BLaER1 (cell line): ENCODE measurements around the gene GRIA1.

Source experiments
- H3K27ac ChIP-seq: shearing (Covaris generic); formaldehyde crosslinking; 2 replicates; pipeline ENCODE4 v1.8.1; 2022
- H3K27me3 ChIP-seq: shearing (Covaris generic); formaldehyde crosslinking; 2 replicates; pipeline ENCODE4 v1.8.1; 2022
- H3K36me3 ChIP-seq: shearing (Covaris generic); formaldehyde crosslinking; 2 replicates; pipeline ENCODE4 v1.8.1; 2022
- H3K4me1 ChIP-seq: shearing (Covaris generic); formaldehyde crosslinking; 2 replicates; pipeline ENCODE4 v1.8.1; 2022
- H3K4me2 ChIP-seq: shearing (Covaris generic); formaldehyde crosslinking; 2 replicates; pipeline ENCODE4 v1.8.1; 2022
- H3K4me3 ChIP-seq: shearing (Covaris generic); formaldehyde crosslinking; 2 replicates; pipeline ENCODE4 v1.8.1; 2022
- H3K9ac ChIP-seq: shearing (Covaris generic); formaldehyde crosslinking; 2 replicates; pipeline ENCODE4 v1.8.1; 2022
- H3K9me3 ChIP-seq: shearing (Covaris generic); formaldehyde crosslinking; 2 replicates; pipeline ENCODE4 v1.8.1; 2022
- H4K20me1 ChIP-seq: shearing (Covaris generic); formaldehyde crosslinking; 2 replicates; pipeline ENCODE4 v1.8.1; 2022
- Cebpa-rat ChIP-seq: shearing (Covaris generic); IDR thresholded peaks from 2 replicates; pipeline ENCODE4 v1.8.1; 2022

GRIA1 gene

DNA sequence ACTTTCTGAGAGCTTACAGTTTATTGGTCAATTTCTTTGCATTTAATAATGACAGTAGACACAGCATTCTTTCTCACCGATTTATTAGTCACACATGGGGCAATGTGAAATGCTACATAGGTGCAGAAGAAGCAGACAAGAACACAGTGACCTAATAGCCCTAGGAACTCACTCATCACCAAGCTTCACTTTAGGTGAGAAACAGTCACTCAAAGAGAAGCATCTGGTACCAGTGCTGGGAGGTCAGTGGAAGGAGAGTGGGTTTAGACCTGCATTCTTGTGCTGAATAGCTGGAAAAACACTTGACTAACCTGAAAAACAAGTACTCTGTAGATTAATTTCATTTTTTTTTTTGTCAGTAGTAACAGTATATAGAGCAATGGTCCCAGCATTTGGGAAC lies 179.6 kb downstream of the GRIA1 start:
- no peaks in the 10 kb centered on the region for H4K20me1 ChIP-seq
- no peak for TF ChIP-seq Cebpa-rat

DNA sequence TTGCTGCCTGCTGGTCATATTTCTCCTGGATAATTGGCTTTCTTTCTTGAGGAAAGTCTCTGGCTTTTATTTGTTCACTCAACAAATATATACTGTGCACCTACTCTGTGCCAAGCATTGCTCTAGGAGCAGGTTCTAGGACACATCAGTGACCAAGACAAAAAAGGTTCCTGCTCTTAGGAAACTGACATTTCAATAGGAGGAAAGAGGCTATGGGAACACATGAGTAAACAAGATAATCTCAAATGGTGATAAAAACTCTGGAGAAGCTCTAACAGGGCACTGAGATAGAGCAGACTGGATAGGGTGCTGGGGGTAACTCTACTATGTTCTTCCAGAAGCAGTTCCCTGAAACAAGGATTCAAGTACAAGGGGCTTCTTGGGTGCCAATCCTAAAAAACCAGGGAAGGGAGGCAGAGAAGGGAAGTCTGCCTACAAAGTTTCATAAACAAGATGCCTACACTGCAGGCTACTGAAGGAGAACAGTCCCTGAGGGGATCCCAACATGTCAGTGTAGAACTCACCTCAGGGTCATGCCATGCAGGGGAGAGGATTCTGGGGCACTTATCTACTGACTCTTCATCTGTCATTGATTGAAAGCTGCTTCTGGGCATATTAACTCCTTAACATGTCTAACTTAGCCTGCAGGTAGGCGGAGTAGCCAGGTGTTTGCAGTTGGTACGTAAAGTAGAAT lies 181.3 kb downstream of the GRIA1 start:
- Histone ChIP-seq H3K4me2 (no peak overlapping the region), H3K9me3 (no peaks in the 10 kb centered on the region), H3K36me3 (no peaks in the 10 kb centered on the region), H3K4me1 (no peaks in the 10 kb centered on the region), H3K27me3 (no peaks in the 10 kb centered on the region), H3K9ac (no peak overlapping the region), H3K4me3 (no peak overlapping the region), H3K27ac (no peak overlapping the region), H4K20me1 (no peaks in the 10 kb centered on the region)
- no peak for TF ChIP-seq Cebpa-rat

More for the DNA sequence above, 179.6 kb downstream of the GRIA1 start:
- Histone ChIP-seq H3K27ac (no peak overlapping the region), H3K9me3 (no peaks in the 10 kb centered on the region), H3K4me1 (no peaks in the 10 kb centered on the region), H3K36me3 (no peaks in the 10 kb centered on the region), H3K9ac (no peak overlapping the region), H3K4me2 (no peak overlapping the region), H3K27me3 (no peaks in the 10 kb centered on the region), H3K4me3 (no peak overlapping the region)

DNA sequence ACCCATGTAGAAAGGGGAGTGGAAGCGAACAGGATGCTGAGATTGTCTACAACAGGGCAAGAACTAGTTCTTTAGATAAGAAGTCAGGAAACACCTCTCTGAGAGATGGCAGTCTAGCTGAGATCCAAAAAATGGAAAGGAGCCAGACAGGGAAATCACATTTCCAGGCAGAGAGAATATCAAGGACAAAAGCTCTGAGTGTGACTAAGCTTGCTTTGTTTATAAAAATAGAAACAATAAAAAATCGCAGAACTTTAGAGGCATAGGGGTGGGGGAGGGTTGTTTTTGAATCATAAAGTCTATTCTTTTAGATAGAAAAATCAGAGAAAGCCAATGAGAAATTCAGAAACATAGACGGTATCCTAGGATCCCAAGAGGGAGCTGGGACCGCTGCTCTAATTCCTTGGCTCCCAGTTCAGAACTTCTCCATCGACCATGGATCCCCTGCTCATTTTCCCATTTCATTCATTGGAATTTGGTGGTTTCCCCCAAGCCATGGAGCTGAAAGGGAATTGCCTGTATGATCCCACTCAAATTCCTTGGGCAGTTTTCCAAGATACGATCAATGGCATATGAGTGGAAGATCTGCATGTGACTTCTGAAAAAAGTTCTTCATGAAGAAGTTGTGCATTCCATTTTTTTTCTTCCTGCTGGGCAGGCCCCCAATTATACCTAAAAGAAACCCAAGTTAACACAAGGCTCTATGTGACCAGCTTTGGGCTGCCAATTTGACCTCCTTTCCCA lies 182.0 kb downstream of the GRIA1 start:
- no peak for TF ChIP-seq Cebpa-rat
- Histone ChIP-seq H3K27me3 (no peaks in the 10 kb centered on the region), H3K27ac (no peak overlapping the region), H3K4me3 (no peak overlapping the region), H3K9ac (no peak overlapping the region), H4K20me1 (no peaks in the 10 kb centered on the region), H3K4me1 (no peaks in the 10 kb centered on the region), H3K36me3 (no peaks in the 10 kb centered on the region), H3K9me3 (no peaks in the 10 kb centered on the region), H3K4me2 (no peak overlapping the region)

DNA sequence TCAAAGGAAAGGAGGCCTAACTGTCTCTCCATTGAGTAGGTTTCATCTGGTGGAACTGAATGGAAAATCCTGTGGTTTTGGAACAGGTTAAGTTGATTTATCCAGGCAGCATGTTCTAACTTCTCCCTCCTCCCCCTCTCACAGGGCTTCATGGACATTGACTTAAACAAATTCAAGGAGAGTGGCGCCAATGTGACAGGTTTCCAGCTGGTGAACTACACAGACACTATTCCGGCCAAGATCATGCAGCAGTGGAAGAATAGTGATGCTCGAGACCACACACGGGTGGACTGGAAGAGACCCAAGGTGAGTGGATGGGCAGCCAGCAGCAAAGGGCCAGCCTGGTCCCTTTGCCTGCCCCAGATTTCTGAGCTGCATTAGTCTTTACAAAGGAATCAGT lies 183.9 kb downstream of the GRIA1 start:
- Histone ChIP-seq H3K36me3 (no peaks in the 10 kb centered on the region), H4K20me1 (no peaks in the 10 kb centered on the region), H3K4me1 (peaks cover under 1% of the 10 kb centered on the region; the same call in 1 of the 2 replicates), H3K9me3 (no peaks in the 10 kb centered on the region), H3K4me2 (no peak overlapping the region), H3K27me3 (no peaks in the 10 kb centered on the region), H3K4me3 (no peak overlapping the region), H3K27ac (no peak overlapping the region), H3K9ac (no peak overlapping the region)
- TF ChIP-seq Cebpa-rat, result no peak

DNA sequence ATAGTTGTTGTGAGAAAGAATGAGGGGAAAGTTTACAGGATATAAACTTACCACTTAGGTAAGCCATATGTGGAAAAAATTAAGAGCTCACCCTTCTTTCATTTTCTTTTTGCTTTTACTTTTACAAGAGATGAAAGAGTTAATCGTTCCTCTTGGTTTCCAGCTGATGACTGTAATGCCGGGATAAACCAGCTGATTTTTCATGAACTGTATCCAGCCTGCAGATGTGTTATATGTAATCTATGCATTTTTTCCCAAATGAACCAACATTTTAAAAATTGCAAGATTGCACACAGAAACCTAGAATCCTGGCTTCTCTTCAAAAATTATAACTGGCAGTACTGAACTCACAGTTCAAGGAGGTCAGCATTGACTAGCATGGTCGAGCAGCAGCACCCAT lies 185.9 kb downstream of the GRIA1 start:
- Histone ChIP-seq H3K4me2 (no peak overlapping the region), H4K20me1 (no peaks in the 10 kb centered on the region), H3K27ac (no peak overlapping the region), H3K27me3 (no peaks in the 10 kb centered on the region), H3K9ac (no peak overlapping the region), H3K9me3 (no peaks in the 10 kb centered on the region), H3K36me3 (no peaks in the 10 kb centered on the region), H3K4me3 (no peak overlapping the region), H3K4me1 (peaks cover 10% of the 10 kb centered on the region; the same call in 1 of the 2 replicates)
- no peak for TF ChIP-seq Cebpa-rat

DNA sequence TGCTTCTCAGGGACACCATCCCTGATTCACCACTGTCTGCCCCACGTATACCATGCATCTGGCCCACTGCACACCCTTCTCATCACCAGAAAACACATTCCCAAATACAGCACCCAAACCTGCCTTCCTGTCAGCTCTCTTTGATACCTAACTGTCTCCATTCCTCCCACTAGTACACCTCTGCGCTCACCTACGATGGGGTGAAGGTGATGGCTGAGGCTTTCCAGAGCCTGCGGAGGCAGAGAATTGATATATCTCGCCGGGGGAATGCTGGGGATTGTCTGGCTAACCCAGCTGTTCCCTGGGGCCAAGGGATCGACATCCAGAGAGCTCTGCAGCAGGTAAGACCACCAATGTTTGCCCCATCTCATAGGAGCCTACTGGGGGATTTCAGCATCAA lies 186.4 kb downstream of the GRIA1 start:
- no peaks in the 10 kb centered on the region for H3K9me3 ChIP-seq
- no peaks in the 10 kb centered on the region for H3K36me3 ChIP-seq
- H3K4me2 ChIP-seq, result no peak overlapping the region
- H3K27me3 ChIP-seq, result no peaks in the 10 kb centered on the region
- peaks cover 10% of the 10 kb centered on the region; the same call in 1 of the 2 replicates for H3K4me1 ChIP-seq
- H4K20me1 ChIP-seq, result no peaks in the 10 kb centered on the region
- H3K4me3 ChIP-seq, result no peak overlapping the region
- no peak for TF ChIP-seq Cebpa-rat
- H3K9ac ChIP-seq, result no peak overlapping the region
- no peak overlapping the region for H3K27ac ChIP-seq

DNA sequence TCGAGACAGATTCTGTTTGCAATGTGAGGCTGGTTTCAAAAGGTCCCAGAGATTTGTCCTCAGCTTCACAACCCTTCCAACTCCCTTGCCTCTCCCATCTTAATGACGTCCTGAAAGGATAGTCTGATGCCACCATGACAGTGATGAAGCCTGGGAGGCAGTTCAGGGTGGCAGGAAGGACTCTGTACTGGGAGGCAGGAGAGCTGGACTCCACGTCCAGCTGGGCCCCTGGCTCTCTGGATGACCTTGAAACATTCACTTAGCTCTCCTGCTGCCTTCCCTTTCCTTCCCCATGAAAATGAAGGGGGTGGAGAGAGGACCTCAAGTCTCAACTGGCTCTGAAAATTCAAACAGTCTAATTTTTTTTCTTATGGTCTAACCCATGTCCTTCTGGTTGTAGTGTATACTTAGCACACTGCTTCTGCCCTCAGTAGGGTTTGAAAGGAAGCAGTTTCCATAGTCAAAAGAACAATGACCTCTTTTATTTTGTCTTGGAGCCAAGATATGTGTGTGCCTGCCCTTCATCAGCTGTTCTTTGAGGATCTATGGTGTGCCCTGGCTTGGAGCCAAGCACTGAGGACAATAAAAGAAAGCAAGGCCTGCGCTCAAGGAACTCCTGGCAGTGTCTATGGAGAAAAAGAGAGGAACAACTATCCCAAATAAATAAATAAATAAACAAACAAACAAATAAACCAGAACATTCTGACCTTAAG lies 188.3 kb downstream of the GRIA1 start:
- Histone ChIP-seq H3K27ac (no peak overlapping the region), H4K20me1 (no peaks in the 10 kb centered on the region), H3K4me1 (peaks cover 10% of the 10 kb centered on the region; the same call in 1 of the 2 replicates), H3K9me3 (no peaks in the 10 kb centered on the region), H3K36me3 (no peaks in the 10 kb centered on the region), H3K4me3 (no peak overlapping the region), H3K27me3 (no peaks in the 10 kb centered on the region), H3K4me2 (no peak overlapping the region), H3K9ac (no peak overlapping the region)
- TF ChIP-seq Cebpa-rat, result no peak

DNA sequence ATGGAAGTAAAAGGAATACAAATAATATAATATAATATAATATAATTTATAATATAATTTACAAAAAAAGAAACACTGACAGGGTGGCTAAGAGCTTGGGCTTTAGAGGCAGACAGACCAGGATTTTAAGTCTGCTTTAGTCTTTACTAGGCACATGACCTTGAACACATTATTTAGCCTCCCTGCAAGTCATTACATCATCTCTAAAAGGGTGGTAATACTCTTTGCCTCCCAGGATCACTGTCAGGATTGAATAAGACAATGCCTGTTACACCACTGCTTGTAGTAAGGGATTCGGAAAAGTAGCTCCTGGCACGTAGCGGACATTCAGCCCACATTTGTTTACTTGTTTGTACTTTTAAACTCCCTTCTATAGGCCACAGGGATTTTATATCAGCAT lies 199.8 kb downstream of the GRIA1 start:
- no peaks in the 10 kb centered on the region for H3K9me3 ChIP-seq
- H3K4me2 ChIP-seq, result no peak overlapping the region
- H3K4me1 ChIP-seq, result no peaks in the 10 kb centered on the region
- H3K9ac ChIP-seq, result no peak overlapping the region
- no peaks in the 10 kb centered on the region for H4K20me1 ChIP-seq
- no peak overlapping the region for H3K4me3 ChIP-seq
- no peak for TF ChIP-seq Cebpa-rat
- no peak overlapping the region for H3K27ac ChIP-seq
- no peaks in the 10 kb centered on the region for H3K27me3 ChIP-seq
- H3K36me3 ChIP-seq, result no peaks in the 10 kb centered on the region

DNA sequence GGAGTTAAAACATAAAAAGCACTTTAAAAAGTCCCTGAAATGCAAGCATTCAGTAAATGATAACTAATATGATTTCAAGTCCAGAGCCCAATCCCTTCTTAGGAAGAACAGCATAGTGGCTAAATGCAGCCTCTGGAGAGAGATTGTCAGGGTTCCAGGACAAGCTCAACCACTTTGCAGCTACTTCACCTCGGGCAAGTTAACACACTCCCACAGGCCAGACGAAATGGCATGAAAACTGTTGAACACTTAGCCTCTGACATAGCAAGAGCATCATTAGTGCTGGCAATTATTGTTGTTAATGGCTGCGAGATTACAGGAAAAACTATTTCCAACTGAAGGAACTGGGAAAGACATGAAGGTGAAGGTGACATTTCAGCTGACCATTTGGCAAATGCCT lies 205.8 kb downstream of the GRIA1 start:
- no peak overlapping the region for H3K4me3 ChIP-seq
- no peaks in the 10 kb centered on the region for H3K9me3 ChIP-seq
- no peak overlapping the region for H3K4me2 ChIP-seq
- H4K20me1 ChIP-seq, result no peaks in the 10 kb centered on the region
- no peak for TF ChIP-seq Cebpa-rat
- H3K4me1 ChIP-seq, result peaks cover 12% of the 10 kb centered on the region
- H3K27ac ChIP-seq, result no peak overlapping the region
- no peak overlapping the region for H3K9ac ChIP-seq
- H3K36me3 ChIP-seq, result no peaks in the 10 kb centered on the region
- no peaks in the 10 kb centered on the region for H3K27me3 ChIP-seq

DNA sequence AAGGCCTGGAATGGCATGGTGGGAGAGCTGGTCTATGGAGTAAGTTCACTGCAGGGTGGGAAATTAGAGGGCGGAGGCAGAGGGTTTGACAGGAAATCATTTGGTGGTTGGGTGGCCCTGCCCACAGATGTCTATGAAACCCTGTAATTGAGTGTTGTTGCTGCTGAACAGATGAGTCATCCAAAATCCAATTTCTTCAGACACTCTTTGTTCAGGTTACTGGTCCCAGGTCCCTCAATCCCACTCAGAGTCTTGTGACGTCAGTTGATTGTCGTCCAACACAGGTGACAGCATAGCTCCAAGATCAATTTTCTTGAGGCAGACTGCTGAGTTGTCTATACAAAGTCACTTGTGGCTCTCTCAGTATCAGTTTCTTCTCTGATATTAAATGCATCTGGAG lies 208.6 kb downstream of the GRIA1 start:
- no peak for TF ChIP-seq Cebpa-rat
- Histone ChIP-seq H3K4me2 (no peak overlapping the region), H3K4me3 (no peak overlapping the region), H3K9me3 (no peaks in the 10 kb centered on the region), H3K27ac (no peak overlapping the region), H3K36me3 (no peaks in the 10 kb centered on the region), H3K9ac (no peak overlapping the region), H3K4me1 (peaks cover 30% of the 10 kb centered on the region), H3K27me3 (no peaks in the 10 kb centered on the region), H4K20me1 (no peaks in the 10 kb centered on the region)
